Smooth muscle cell of the brain vasculature (primary cell): Measurements from ENCODE around the gene SLX9.
"Not testable (repeated sequence)": the region's sequence is repeated elsewhere in the genome, so short reads cannot be mapped to it uniquely, and the experiment has no call there.

Experiments
- DNase-seq: peaks from one replicate; pipeline ENCODE4 v3.0.0-alpha.2; 2012; ENCODE audit warnings: low read depth, low spot score

SLX9 gene

GRCh38 chr21:44975720-44976555, 36.1 kb downstream of the SLX9 start:
- DNase-seq = no peak

GRCh38 chr21:44976556-44977393, 36.9 kb downstream of the SLX9 start:
- not testable (repeated sequence) for DNase-seq

- DNase-seq = no peak
Observed at GRCh38 chr21:44977616-44978340, 37.9 kb downstream of the SLX9 start.

GRCh38 chr21:44979687-44980561, 40.1 kb downstream of the SLX9 start:
- no peak for DNase-seq

- DNase-seq = no peak
Observed at GRCh38 chr21:44980562-44981489, 41.0 kb downstream of the SLX9 start.

- no peak for DNase-seq
Observed at GRCh38 chr21:44982558-44983250, 42.9 kb downstream of the SLX9 start.

- no peak for DNase-seq
Observed at GRCh38 chr21:44983421-44984206, 43.8 kb downstream of the SLX9 start.

- no peak for DNase-seq
Observed at GRCh38 chr21:44984428-44984791, 44.6 kb downstream of the SLX9 start.

- DNase-seq = no peak
Observed at GRCh38 chr21:44984792-44985440, 45.1 kb downstream of the SLX9 start.

- no peak for DNase-seq
Observed at GRCh38 chr21:44985441-44986401, 45.9 kb downstream of the SLX9 start.

GRCh38 chr21:44986471-44987291, 46.9 kb downstream of the SLX9 start:
- no peak for DNase-seq

- no peak for DNase-seq
Observed at GRCh38 chr21:44987301-44987885, 47.6 kb downstream of the SLX9 start.

- no peak for DNase-seq
Observed at GRCh38 chr21:44987886-44988606, 48.2 kb downstream of the SLX9 start.

GRCh38 chr21:44988607-44989536, 49.0 kb downstream of the SLX9 start:
- no peak for DNase-seq
